Heart left ventricle (tissue), 16 donors: Measurements from ENCODE around the gene GTF3C1. TPM values are rescaled to one million over a fixed set of nuclear protein-coding genes. Genes with fewer than 3 reads are reported as not detected.

ENCODE experiments used
- ATAC-seq, 4 donors: fragments of 200-7000 bp; cut with Tn5 transposase; one replicate each; pipeline ENCODE4 v1.9.1; 2020 to 2022; ENCODE audit warnings: moderate library complexity in 4 of 4, mild to moderate bottlenecking in 3 of 4, moderate number of reproducible peaks in 1 of 4
- DNase-seq, 5 donors: peaks; one replicate each; pipeline ENCODE4 v3.0.0-alpha.2; 2020
- H3K27ac ChIP-seq, 12 donors: fragments of 200-600 bp; sonication (generic) in 4 of 12; one replicate each; pipeline versions ENCODE4 v1.5.0 to v1.8.0; 2016 to 2022; ENCODE audit warnings: mild to moderate bottlenecking in 2 of 12
- H3K27me3 ChIP-seq, 9 donors: fragments of 200-600 bp; sonication (generic) in 2 of 9; one replicate each; pipeline versions ENCODE4 v1.5.1 to v1.8.0; 2016 to 2022; ENCODE audit warnings: mild to moderate bottlenecking in 3 of 9
- H3K36me3 ChIP-seq, 9 donors: fragments of 200-600 bp; sonication (generic) in 2 of 9; one replicate each; pipeline versions ENCODE4 v1.5.0 to v1.8.0; 2018 to 2022; ENCODE audit warnings: mild to moderate bottlenecking in 2 of 9
- H3K4me1 ChIP-seq, 12 donors: fragments of 200-600 bp; sonication (generic) in 4 of 12; one replicate each; pipeline versions ENCODE4 v1.5.0 to v1.8.0; 2016 to 2022; ENCODE audit warnings: mild to moderate bottlenecking in 3 of 12
- H3K4me3 ChIP-seq, 12 donors: fragments of 200-600 bp; sonication (generic) in 4 of 12; one replicate each; pipeline versions ENCODE4 v1.5.0 to v1.8.0; 2017 to 2022; ENCODE audit warnings: mild to moderate bottlenecking in 9 of 12, moderate library complexity in 4 of 12
- H3K9me3 ChIP-seq, 12 donors: fragments of 200-600 bp; sonication (generic) in 4 of 12; one replicate each; pipeline versions ENCODE4 v1.5.0 to v1.8.0; 2016 to 2022; ENCODE audit warnings: mild to moderate bottlenecking in 1 of 12
- CTCF ChIP-seq, 12 donors: fragments of 200-600 bp; sonication (generic) in 4 of 12; IDR thresholded peaks; one replicate each; pipeline versions ENCODE4 v1.5.0 to v1.8.0; 2018 to 2022; ENCODE audit warnings: antibody characterized with exemption in 12 of 12, mild to moderate bottlenecking in 5 of 12
- POLR2A ChIP-seq, 2 donors: fragments of 450-650 bp; IDR thresholded peaks; one replicate each; pipeline ENCODE4 v1.6.1; 2017; ENCODE audit warnings: antibody characterized with exemption in 2 of 2, mild to moderate bottlenecking in 2 of 2, moderate library complexity in 2 of 2
- WGBS, 4 donors: extraction: QIAGEN DNeasy Blood & Tissue Kit in 2 of 4; methylation state at CpG; one replicate each; pipeline versions ENCODE4 v1.1.5 to v1.1.7; 2013 to 2018; 5-methylcytosine and 5-hydroxymethylcytosine counted together
- intact Hi-C, 10 donors: fragments of 100-400 bp; cut with DNase I; formaldehyde crosslinking; loops; one replicate each; pipeline versions ENCODE4 v1.11.1 to v1.14.2; 2022
- polyA plus RNA-seq, 2 donors: library from polyadenylated mRNA; stranded (reverse); fragments of 200-250 nt; gene quantifications; one replicate each; pipeline ENCODE4 v1.2.3, GENCODE V29; 2013
- total RNA-seq, 9 donors: library from RNA; depleted of rRNA in 2 of 9; stranded (reverse); fragments of >200 nt in 2 of 9; fragmentation: NEBNext Ultra II Directional in 3 of 9; extraction: Animal tissue kit (Norgen Biotek cat#: 25700) in 3 of 9; gene quantifications; one replicate each; pipeline versions ENCODE4 v1.1.0 to v1.2.4, GENCODE V29; 2016 to 2023
- donor health status: ischemic (EF 13 %, LVEDD 7.1; RV severe dilation, severe dysfunction).
- donor health status: healthy with polysubstance abuse.
- donor health status: DM: no; HTN: yes; CAD: no.
- donor health status: DM: no; HTN: no; CAD: no.
- donor health status: ischemic (EF 25% LVEDD 6.9; RV normal size, moderate dysfunction).
- donor health status: ischemic (EF 25% LVEDD 5.7; RV mildly dilated, moderate dysfunction).
- donor health status: healthy.
- donor health status: DM: yes; HTN: yes; CAD: no.
- donor health status: ischemic (EF 35%, LVEDD 5.7; RV mildly dilated, moderate dysfunction).
- donor health status: nonischemic (EF 11% LVEDD 7.7; RV severe dilation, severe dysfunction).
- donor health status: DM: yes; HTN: yes; CAD: no.
- donor health status: PGD.
- donor health status: ischemic (EF 29% LVEDD 5.4; RV normal size, mild dysfunction).
- donor health status: nonischemic (EF 23%, LVEDD 6.1; RV moderate dilation, normal function).

GTF3C1 gene
- total and polyA plus RNA-seq, 11 donors = 48.1 to 80.3 (median 69.5) TPM

GRCh38 chr16:27522173-27522707, 27.5 kb downstream of the GTF3C1 start:
- DNase-seq (peak in 4 of 5 donors; percentile 44 to 59 (median 53)), ATAC-seq (peak; percentile 58 to 69 (median 64))
- Histone ChIP-seq H3K36me3 (peaks cover 3 to 79% (median 63%) of the 10 kb centered on the region in 9 donors), H3K4me3 (peak overlapping the region in 1 of 12 donors; percentile 4), H3K9me3 (peaks cover 0 to 12% (median 0%) of the 10 kb centered on the region in 12 donors), H3K4me1 (peaks cover 0 to 53% (median 27%) of the 10 kb centered on the region in 12 donors), H3K27me3 (no peaks in the 10 kb centered on the region), H3K27ac (peak overlapping the region; percentile 71 to 97 (median 94))
- 41 to 64% (median 53%) methylated on average over 6 of the region's 6 CpGs for WGBS, 4 donors
- intact Hi-C loops = loop anchor here in 1 of 10 donors (10.0 kb wide), 1 partner anchor 57 kb away; no protein-coding TSS in a partner anchor
- TF ChIP-seq POLR2A (IDR thresholded peaks at IDR 0.05) (peak in 1 of 2 donors; percentile 45), CTCF (IDR thresholded peaks at IDR 0.05) (no peak)

GRCh38 chr16:27520982-27521673, 28.6 kb downstream of the GTF3C1 start:
- DNase-seq (peak; percentile 78 to 93 (median 87)), ATAC-seq (peak; percentile 91 to 94 (median 93))
- Histone ChIP-seq H3K4me3 (no peak overlapping the region), H3K36me3 (peaks cover 0 to 76% (median 55%) of the 10 kb centered on the region in 9 donors), H3K27ac (peak overlapping the region; percentile 71 to 97 (median 94)), H3K4me1 (peaks cover 0 to 52% (median 27%) of the 10 kb centered on the region in 12 donors), H3K9me3 (peaks cover 0 to 12% (median 0%) of the 10 kb centered on the region in 12 donors), H3K27me3 (no peaks in the 10 kb centered on the region)
- WGBS, 4 donors = 11 to 27% (median 23%) methylated on average over 16 of the region's 16 CpGs
- TF ChIP-seq CTCF (IDR thresholded peaks at IDR 0.05) = no peak
- TF ChIP-seq POLR2A (IDR thresholded peaks at IDR 0.05) = peak in 1 of 2 donors; percentile 80
- intact Hi-C loops = loop anchor here in 2 of 10 donors (1.0 to 10.0 kb wide), 2 partner anchors 28 to 56 kb away; partner anchors contain the start of gene GTF3C1 (in 1 of the 2)

- intact Hi-C loops = no loop called here
- TF ChIP-seq POLR2A (IDR thresholded peaks at IDR 0.05) (no peak), CTCF (IDR thresholded peaks at IDR 0.05) (no peak)
These were observed 31.5 kb downstream of the GTF3C1 start for GRCh38 chr16:27518226-27518625.

GRCh38 chr16:27517664-27518063, 32.0 kb downstream of the GTF3C1 start:
- Histone ChIP-seq H3K36me3 (peaks cover 0 to 62% (median 28%) of the 10 kb centered on the region in 9 donors), H3K27me3 (no peaks in the 10 kb centered on the region), H3K4me3 (no peak overlapping the region), H3K4me1 (peaks cover 0 to 52% (median 32%) of the 10 kb centered on the region in 12 donors), H3K9me3 (no peaks in the 10 kb centered on the region), H3K27ac (peak overlapping the region in 5 of 12 donors; percentile 56 to 89 (median 77))
- ATAC-seq (no peak), DNase-seq (no peak)
- intact Hi-C loops = loop anchor here in 1 of 10 donors (2.0 kb wide), 1 partner anchor 61 kb away; no protein-coding TSS in a partner anchor
- TF ChIP-seq CTCF (IDR thresholded peaks at IDR 0.05) = no peak
- TF ChIP-seq POLR2A (IDR thresholded peaks at IDR 0.05) = no peak
- WGBS, 4 donors = 94 to 97% (median 96%) methylated on average over 7 of the region's 7 CpGs

More at GRCh38 chr16:27518226-27518625, 31.5 kb downstream of the GTF3C1 start:
- Histone ChIP-seq H3K27me3 (no peaks in the 10 kb centered on the region), H3K4me3 (no peak overlapping the region), H3K36me3 (peaks cover 0 to 62% (median 31%) of the 10 kb centered on the region in 9 donors), H3K4me1 (peaks cover 0 to 52% (median 32%) of the 10 kb centered on the region in 12 donors), H3K9me3 (no peaks in the 10 kb centered on the region), H3K27ac (peak overlapping the region in 2 of 12 donors; percentile 89 to 97)
- WGBS, 4 donors = 89 to 95% (median 92%) methylated on average over 4 of the region's 4 CpGs
- DNase-seq = no peak
- ATAC-seq = no peak
